Ascending aorta (tissue), 2 donors: Measurements from ENCODE around the gene RIN2. TPM values are rescaled to one million over a fixed set of nuclear protein-coding genes. Genes with fewer than 3 reads are reported as not detected.
A peak's percentile ranks its signal among the peaks of the same experiment; 100 is the strongest.

Experiments used
- DNase-seq, 2 donors: peaks; one replicate each; pipeline ENCODE4 v3.0.0-alpha.2; 2019; ENCODE audit warnings: low spot score in 2 of 2
- H3K27ac ChIP-seq, 2 donors: fragments of 200-600 bp; sonication (generic); one replicate each; pipeline ENCODE4 v1.5.1; 2016 to 2017; ENCODE audit warnings: mild to moderate bottlenecking in 1 of 2
- H3K27me3 ChIP-seq: fragments of 200-600 bp; sonication (generic); one replicate; pipeline ENCODE4 v1.5.1; 2017
- H3K36me3 ChIP-seq, 2 donors: fragments of 200-600 bp; sonication (generic); one replicate each; pipeline ENCODE4 v1.5.1; 2016
- H3K4me1 ChIP-seq, 2 donors: fragments of 200-600 bp; sonication (generic); one replicate each; pipeline ENCODE4 v1.5.1; 2016 to 2017; ENCODE audit warnings: mild to moderate bottlenecking in 1 of 2
- H3K4me3 ChIP-seq, 2 donors: fragments of 200-600 bp; sonication (generic); one replicate each; pipeline ENCODE4 v1.5.1; 2016 to 2017; ENCODE audit warnings: mild to moderate bottlenecking in 1 of 2
- H3K9me3 ChIP-seq, 2 donors: fragments of 200-600 bp; sonication (generic); one replicate each; pipeline ENCODE4 v1.5.1; 2016
- intact Hi-C: fragments of 100-400 bp; cut with DNase I; formaldehyde crosslinking; loops from one replicate; pipeline ENCODE4 v1.15.1; 2023
- total RNA-seq: library from RNA; depleted of rRNA; stranded (reverse); fragments of >200 nt; gene quantifications from one replicate; pipeline ENCODE4 v1.1.0, GENCODE V29; 2016
- TF ChIP-seq, protein P1 (sequence below), 3 experiments: fragments of 200-600 bp in 2 of 3; fragments of 450-650 bp in 1 of 3; sonication (generic) in 2 of 3; IDR thresholded peaks; one replicate each; pipeline ENCODE4 v1.5.1; 2016 to 2019; ENCODE audit warnings: antibody characterized with exemption in 3 of 3, mild to moderate bottlenecking in 1 of 3, moderate library complexity in 1 of 3

The RIN2 gene
- total RNA-seq, 1 donor from 2014 or later = 45.7 TPM

DNA sequence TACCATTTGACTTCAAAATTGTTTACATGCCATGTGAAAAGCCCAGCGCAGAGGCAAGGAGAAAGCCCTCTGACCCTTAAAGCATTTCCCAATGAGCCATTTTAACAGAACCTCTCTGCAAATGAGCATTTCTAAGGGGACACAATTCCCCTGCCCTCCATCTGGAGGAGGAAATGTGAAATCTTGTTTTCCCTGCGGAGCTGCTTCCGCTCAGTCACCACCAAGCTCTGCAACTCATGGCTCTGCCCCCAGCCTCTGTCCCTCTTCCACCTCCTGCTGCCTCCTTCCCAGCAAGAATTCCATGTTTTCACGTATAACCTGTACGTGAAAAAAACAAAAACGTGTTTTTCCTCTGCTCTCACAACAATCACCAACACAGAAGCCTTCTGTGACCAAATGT lies 12.3 kb downstream of the RIN2 start:
- Histone ChIP-seq H3K9me3 (no peaks in the 10 kb centered on the region), H3K27me3 (no peaks in the 10 kb centered on the region), H3K27ac (no peak overlapping the region), H3K36me3 (no peaks in the 10 kb centered on the region), H3K4me1 (peaks cover 0 to 8% of the 10 kb centered on the region in 2 donors), H3K4me3 (no peak overlapping the region)
- TF ChIP-seq, protein P1, sequence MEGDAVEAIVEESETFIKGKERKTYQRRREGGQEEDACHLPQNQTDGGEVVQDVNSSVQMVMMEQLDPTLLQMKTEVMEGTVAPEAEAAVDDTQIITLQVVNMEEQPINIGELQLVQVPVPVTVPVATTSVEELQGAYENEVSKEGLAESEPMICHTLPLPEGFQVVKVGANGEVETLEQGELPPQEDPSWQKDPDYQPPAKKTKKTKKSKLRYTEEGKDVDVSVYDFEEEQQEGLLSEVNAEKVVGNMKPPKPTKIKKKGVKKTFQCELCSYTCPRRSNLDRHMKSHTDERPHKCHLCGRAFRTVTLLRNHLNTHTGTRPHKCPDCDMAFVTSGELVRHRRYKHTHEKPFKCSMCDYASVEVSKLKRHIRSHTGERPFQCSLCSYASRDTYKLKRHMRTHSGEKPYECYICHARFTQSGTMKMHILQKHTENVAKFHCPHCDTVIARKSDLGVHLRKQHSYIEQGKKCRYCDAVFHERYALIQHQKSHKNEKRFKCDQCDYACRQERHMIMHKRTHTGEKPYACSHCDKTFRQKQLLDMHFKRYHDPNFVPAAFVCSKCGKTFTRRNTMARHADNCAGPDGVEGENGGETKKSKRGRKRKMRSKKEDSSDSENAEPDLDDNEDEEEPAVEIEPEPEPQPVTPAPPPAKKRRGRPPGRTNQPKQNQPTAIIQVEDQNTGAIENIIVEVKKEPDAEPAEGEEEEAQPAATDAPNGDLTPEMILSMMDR (IDR thresholded peaks at IDR 0.05) = no peak
- intact Hi-C loops = no loop called here
- peak in 1 of 2 donors; percentile 30 for DNase-seq

- TF ChIP-seq, protein P1 (IDR thresholded peaks at IDR 0.05) = no peak
- H3K9me3 ChIP-seq = no peaks in the 10 kb centered on the region
- peaks cover 0 to 15% of the 10 kb centered on the region in 2 donors for H3K4me1 ChIP-seq
- H3K27me3 ChIP-seq = no peaks in the 10 kb centered on the region
- intact Hi-C loops = no loop called here
- H3K36me3 ChIP-seq = no peaks in the 10 kb centered on the region
- H3K27ac ChIP-seq = no peak overlapping the region
- no peak overlapping the region for H3K4me3 ChIP-seq
- DNase-seq = no peak
Measured at GRCh38 chr20:19771031-19771430, 13.0 kb downstream of the RIN2 start.

- H3K27ac ChIP-seq = no peak overlapping the region
- no peak overlapping the region for H3K4me3 ChIP-seq
- H3K4me1 ChIP-seq = peaks cover 6 to 26% of the 10 kb centered on the region in 2 donors
- H3K27me3 ChIP-seq = no peaks in the 10 kb centered on the region
- no peaks in the 10 kb centered on the region for H3K36me3 ChIP-seq
- H3K9me3 ChIP-seq = no peaks in the 10 kb centered on the region
- intact Hi-C loops = no loop called here
- DNase-seq = no peak
- TF ChIP-seq, protein P1 (IDR thresholded peaks at IDR 0.05) = no peak
Measured at GRCh38 chr20:19773471-19773870, 15.4 kb downstream of the RIN2 start.

DNA sequence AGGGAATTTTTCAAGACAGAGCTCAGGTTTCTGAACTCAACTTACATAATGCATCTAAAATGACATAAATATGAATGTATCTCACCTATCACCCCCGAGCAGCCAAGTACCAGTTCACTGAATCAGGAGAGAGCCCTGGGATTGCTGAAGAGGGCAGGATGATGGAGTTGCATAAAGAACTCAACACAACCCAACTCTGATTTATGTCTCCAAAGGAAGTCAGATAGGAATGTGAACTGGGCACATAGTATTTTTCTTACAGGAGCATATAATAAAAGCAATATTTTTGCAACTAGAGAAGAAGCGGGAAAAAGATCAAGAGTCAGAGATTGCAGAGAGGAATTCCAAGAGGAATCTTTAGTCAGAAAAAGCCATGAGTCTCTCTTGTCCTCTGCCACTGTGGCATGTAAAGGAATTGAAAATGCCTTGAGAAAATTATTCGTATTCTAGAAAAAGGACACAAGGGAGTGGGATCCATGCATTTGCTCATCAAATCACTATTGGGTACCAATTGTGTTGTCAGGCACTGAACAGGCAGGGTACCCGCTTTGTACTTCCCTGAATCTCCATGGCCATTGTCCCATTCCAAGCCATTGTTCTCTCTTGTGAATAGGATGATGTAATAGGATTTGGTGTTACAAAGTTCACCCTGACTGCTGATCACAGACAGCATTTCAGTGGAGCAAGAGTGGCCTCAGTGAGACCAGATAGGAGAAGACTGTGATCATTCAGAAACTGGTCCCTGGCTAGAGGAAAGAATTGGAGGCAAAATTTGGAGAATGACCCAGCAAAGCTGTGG lies 16.3 kb downstream of the RIN2 start:
- intact Hi-C loops = no loop called here

DNA sequence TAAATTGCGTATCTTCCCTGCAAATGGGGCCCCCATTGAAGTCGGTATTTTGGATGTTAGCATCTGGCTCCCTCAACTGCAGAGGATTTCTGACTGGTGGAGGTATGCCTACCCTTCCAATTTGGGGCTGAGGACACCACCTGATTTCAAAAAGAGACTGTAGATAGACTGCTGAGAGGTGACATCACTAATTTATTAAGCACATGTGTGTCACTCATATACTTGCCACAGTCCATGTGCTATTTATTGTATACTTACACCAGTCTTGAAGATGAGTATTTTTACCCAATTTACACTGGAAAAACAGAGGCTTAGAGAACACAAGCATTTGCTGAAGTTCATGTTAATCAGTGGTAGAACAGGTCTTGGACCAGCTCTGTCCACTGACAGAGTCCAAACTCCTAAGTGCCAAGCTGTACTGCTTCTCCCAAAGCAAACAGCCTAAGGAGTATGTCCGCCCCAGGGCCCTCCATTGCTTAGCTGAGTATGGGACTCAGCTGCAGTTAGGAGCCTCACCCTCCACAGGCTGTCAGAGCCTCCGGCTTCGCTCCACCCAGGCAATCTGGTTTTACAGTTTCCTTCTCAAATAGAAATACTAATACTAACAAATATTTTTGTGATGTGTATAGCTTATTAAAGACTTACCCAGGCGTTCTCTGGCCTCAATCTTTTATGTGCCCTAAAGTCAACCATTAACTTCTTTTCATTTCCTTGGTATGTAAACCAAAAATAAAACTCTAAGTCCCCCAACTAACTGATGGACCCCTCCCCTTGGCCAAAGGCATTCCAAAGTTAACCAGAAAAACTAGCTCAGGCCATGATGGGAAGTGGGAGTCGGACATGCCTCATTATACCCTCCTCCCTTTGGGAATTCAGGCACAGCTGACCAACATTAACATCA lies 17.5 kb downstream of the RIN2 start:
- TF ChIP-seq, protein P1 (IDR thresholded peaks at IDR 0.05) = no peak
- Histone ChIP-seq H3K4me1 (peaks cover 6 to 26% of the 10 kb centered on the region in 2 donors), H3K27ac (peak overlapping the region; percentile 6 to 45)

More for the DNA sequence above, 16.3 kb downstream of the RIN2 start:
- no peaks in the 10 kb centered on the region for H3K9me3 ChIP-seq
- H3K4me1 ChIP-seq = peaks cover 6 to 26% of the 10 kb centered on the region in 2 donors
- no peak overlapping the region for H3K4me3 ChIP-seq
- TF ChIP-seq, protein P1 (IDR thresholded peaks at IDR 0.05) = no peak
- DNase-seq = no peak
- no peaks in the 10 kb centered on the region for H3K27me3 ChIP-seq
- no peak overlapping the region for H3K27ac ChIP-seq
- H3K36me3 ChIP-seq = no peaks in the 10 kb centered on the region

More for the DNA sequence above, 17.5 kb downstream of the RIN2 start:
- H3K27me3 ChIP-seq = no peaks in the 10 kb centered on the region
- H3K4me3 ChIP-seq = no peak overlapping the region
- no peaks in the 10 kb centered on the region for H3K36me3 ChIP-seq
- DNase-seq = peak in 1 of 2 donors; percentile 60
- H3K9me3 ChIP-seq = no peaks in the 10 kb centered on the region
- intact Hi-C loops = no loop called here
